Measurements from ENCODE around the gene UBE2J2. TPM values are rescaled to one million over a fixed set of nuclear protein-coding genes. Genes with fewer than 3 reads are reported as not detected.

Gene UBE2J2
- total and polyA plus RNA-seq, 2 of the 8 experiments (the other 6 are each of a cell fraction or from before 2014, with no cell fraction given) = 33.6 to 67.9 TPM

GRCh38 chr1:1240822-1241587, 32.6 kb downstream of the UBE2J2 start:
- H3K79me2 ChIP-seq (ENCODE audit: control insufficient read depth in 1 of 2, insufficient read depth in 2 of 2, low read length in 2 of 2) = no peaks in the 10 kb centered on the region
- 87% methylated on average over 20 of the region's 23 CpGs; no CpG with 5 or more reads in 1 of the 2 experiments for WGBS, 2 experiments (ENCODE audit: extremely low coverage in 1 of 2, insufficient coverage in 1 of 2, insufficient read length in 1 of 2, insufficient replicate concordance in 2 of 2, low coverage in 1 of 2, low lambda C conversion rate in 2 of 2, missing lambda C conversion rate in 1 of 2)
- no peak overlapping the region for H4K91ac ChIP-seq (replicated peaks; ENCODE audit: insufficient read length, low read length)
- H4K8ac ChIP-seq (ENCODE audit: extremely low read depth, insufficient read depth, low read length) = no peak overlapping the region
- DNase-seq (ENCODE audit: low read depth in 1 of 2, low spot score in 2 of 2) (no peak), FAIRE-seq (no peak)
- no peak overlapping the region for H4K5ac ChIP-seq (ENCODE audit: insufficient read length, low read depth, low read length)
- H2AK5ac ChIP-seq (ENCODE audit: low read depth, low read length) = no peak overlapping the region
- peaks cover 0 to 6% (median 4%) of the 10 kb centered on the region in 4 experiments; a peak in 5 of 7 replicates for H3K4me1 ChIP-seq (replicated peaks in 1 of 4; ENCODE audit: control insufficient read depth in 3 of 4, insufficient read depth in 4 of 4, low read length in 3 of 4)
- TF ChIP-seq SP2 (IDR thresholded peaks at IDR 0.05; ENCODE audit: low read length) (no peak), SP4 (IDR thresholded peaks at IDR 0.05; ENCODE audit: low read length) (no peak), TAF1 (IDR thresholded peaks at IDR 0.05; ENCODE audit: low read depth, low read length) (no peak), CEBPB (IDR thresholded peaks at IDR 0.05; ENCODE audit: low read depth, low read length) (no peak), CBX5 (IDR thresholded peaks at IDR 0.05; ENCODE audit: low read depth, low read length) (no peak), SRF (IDR thresholded peaks at IDR 0.05; ENCODE audit: low read depth, low read length) (no peak), NRF1 (IDR thresholded peaks at IDR 0.05; ENCODE audit: low read depth, low read length) (no peak), KDM4A (IDR thresholded peaks at IDR 0.05; ENCODE audit: low read depth, low read length, severe bottlenecking) (no peak), CHD1 (IDR thresholded peaks at IDR 0.05; ENCODE audit: low read depth, low read length) (no peak), SIN3A (conservative IDR thresholded peaks at IDR 0.05 in 1 of 2, IDR thresholded peaks at IDR 0.05 in 1 of 2; ENCODE audit: low read depth in 1 of 2, low read length in 2 of 2) (no peak), FOSL1 (IDR thresholded peaks at IDR 0.05; ENCODE audit: insufficient read depth, low read depth, low read length) (no peak), TAF7 (optimal IDR thresholded peaks at IDR 0.05; ENCODE audit: borderline replicate concordance, low read depth, low read length) (no peak), RAD21 (IDR thresholded peaks at IDR 0.05 in 1 of 2, conservative IDR thresholded peaks at IDR 0.05 in 1 of 2; ENCODE audit: low read depth in 2 of 2, low read length in 2 of 2) (no peak)
- no peak overlapping the region for H3K4ac ChIP-seq (replicated peaks; ENCODE audit: insufficient read length, low read depth, low read length)
- no peak overlapping the region for H2BK20ac ChIP-seq (ENCODE audit: low read length)
- no peak overlapping the region for H2BK15ac ChIP-seq (ENCODE audit: low read length)
- H3K23me2 ChIP-seq (ENCODE audit: low read depth, low read length) = no peaks in the 10 kb centered on the region
- POLR2A ChIA-PET (ENCODE audit: partially characterized antibody) = interaction anchor here (0.6 to 2.4 kb wide), 5 partner anchors 10 to 910 kb away, joined by 3 to 12 read pairs (median 3); partner anchors contain the start of genes B3GALT6 and SDF4
- H3K4me3 ChIP-seq (ENCODE audit: extremely low read depth in 1 of 4, insufficient read depth in 2 of 4, low read depth in 3 of 4, low read length in 4 of 4) = no peak overlapping the region
- H3K9ac ChIP-seq (replicated peaks in 1 of 4; ENCODE audit: extremely low read depth in 1 of 4, low read depth in 3 of 4, low read length in 3 of 4) = no peak overlapping the region
- no peaks in the 10 kb centered on the region for H3K79me1 ChIP-seq (ENCODE audit: low read depth, low read length)
- H3K14ac ChIP-seq (ENCODE audit: insufficient read length) = no peak overlapping the region
- no peak overlapping the region for H2BK5ac ChIP-seq (ENCODE audit: low read depth, low read length)
- H3K4me2 ChIP-seq (ENCODE audit: insufficient read depth in 1 of 2, low read depth in 2 of 2, low read length in 2 of 2) = no peak overlapping the region
- no peak overlapping the region for H2AFZ ChIP-seq (ENCODE audit: low read length)
- H4K20me1 ChIP-seq (replicated peaks in 1 of 2; ENCODE audit: control insufficient read depth in 1 of 2, insufficient read depth in 2 of 2, low read length in 2 of 2) = peaks cover 2 to 7% of the 10 kb centered on the region in 2 experiments
- H3K18ac ChIP-seq (ENCODE audit: extremely low read depth, low read length) = no peak overlapping the region
- H2BK12ac ChIP-seq (ENCODE audit: low read depth, low read length) = no peak overlapping the region
- no peaks in the 10 kb centered on the region for H3K36me3 ChIP-seq (ENCODE audit: control insufficient read depth in 2 of 4, insufficient read depth in 4 of 4, low read length in 3 of 4)
- no peak overlapping the region for H3K27ac ChIP-seq (ENCODE audit: low read depth, low read length)
- H3K56ac ChIP-seq (replicated peaks; ENCODE audit: insufficient read length, low read depth, low read length) = no peak overlapping the region
- H3K9me3 ChIP-seq (ENCODE audit: insufficient read depth in 2 of 2, low read depth in 1 of 2, low read length in 1 of 2) = no peaks in the 10 kb centered on the region
- no peak overlapping the region for H3K23ac ChIP-seq (ENCODE audit: insufficient read length)
- H3K27me3 ChIP-seq (replicated peaks in 1 of 4; ENCODE audit: control insufficient read depth in 3 of 4, extremely low read depth in 1 of 4, insufficient read depth in 3 of 4, low read length in 3 of 4) = peaks cover 0 to 5% (median 2%) of the 10 kb centered on the region in 4 experiments; a peak in 5 of 7 replicates
- CTCF ChIA-PET (ENCODE audit: partially characterized antibody) = interaction anchor here (0.6 to 1.2 kb wide), 6 partner anchors 14 to 274 kb away, joined by 3 to 4 read pairs (median 4); partner anchors contain the start of gene PLEKHN1
- no peak overlapping the region for H2BK120ac ChIP-seq (replicated peaks; ENCODE audit: low read depth, low read length)

All from H1 (cell line).